Measurements from ENCODE around the gene POLR2M.

DNA sequence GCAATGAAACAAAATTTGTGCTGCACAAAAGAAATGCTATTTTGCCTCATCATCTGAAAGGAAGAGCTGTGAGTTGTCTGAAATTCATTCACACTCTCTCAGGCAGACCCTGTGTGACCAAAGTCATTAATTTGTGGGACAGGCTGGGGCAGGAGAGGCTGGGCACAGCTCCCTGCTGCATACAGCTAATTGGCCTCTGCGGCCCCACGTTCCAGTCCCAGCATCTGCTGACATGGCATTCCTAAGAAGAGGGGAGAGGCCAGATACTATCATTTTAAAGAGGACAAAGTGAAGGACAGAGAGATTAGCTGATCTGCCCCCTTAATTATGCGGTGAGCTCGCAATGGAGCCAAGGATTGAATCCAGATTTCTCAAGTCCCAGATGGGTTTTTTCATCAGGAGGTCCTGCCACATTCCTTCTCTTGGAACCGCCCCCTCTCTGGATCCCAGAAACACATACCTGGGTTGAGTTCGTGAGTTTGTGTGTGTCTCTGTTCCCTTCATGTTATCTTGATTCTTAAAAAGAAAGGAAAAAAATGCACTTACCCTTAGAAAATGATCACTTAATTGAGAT, 25.1 kb downstream of the POLR2M start:
- TF ChIP-seq, protein P1, sequence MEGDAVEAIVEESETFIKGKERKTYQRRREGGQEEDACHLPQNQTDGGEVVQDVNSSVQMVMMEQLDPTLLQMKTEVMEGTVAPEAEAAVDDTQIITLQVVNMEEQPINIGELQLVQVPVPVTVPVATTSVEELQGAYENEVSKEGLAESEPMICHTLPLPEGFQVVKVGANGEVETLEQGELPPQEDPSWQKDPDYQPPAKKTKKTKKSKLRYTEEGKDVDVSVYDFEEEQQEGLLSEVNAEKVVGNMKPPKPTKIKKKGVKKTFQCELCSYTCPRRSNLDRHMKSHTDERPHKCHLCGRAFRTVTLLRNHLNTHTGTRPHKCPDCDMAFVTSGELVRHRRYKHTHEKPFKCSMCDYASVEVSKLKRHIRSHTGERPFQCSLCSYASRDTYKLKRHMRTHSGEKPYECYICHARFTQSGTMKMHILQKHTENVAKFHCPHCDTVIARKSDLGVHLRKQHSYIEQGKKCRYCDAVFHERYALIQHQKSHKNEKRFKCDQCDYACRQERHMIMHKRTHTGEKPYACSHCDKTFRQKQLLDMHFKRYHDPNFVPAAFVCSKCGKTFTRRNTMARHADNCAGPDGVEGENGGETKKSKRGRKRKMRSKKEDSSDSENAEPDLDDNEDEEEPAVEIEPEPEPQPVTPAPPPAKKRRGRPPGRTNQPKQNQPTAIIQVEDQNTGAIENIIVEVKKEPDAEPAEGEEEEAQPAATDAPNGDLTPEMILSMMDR (IDR thresholded peaks at IDR 0.05; ENCODE audit: poor library complexity, severe bottlenecking) = no peak
- TF ChIP-seq POLR2AphosphoS5 (IDR thresholded peaks at IDR 0.05) (no peak), EZH2 (IDR thresholded peaks at IDR 0.05; ENCODE audit: borderline replicate concordance, insufficient read depth, low read length, poor library complexity, severe bottlenecking) (no peak), MXI1 (conservative IDR thresholded peaks at IDR 0.05; ENCODE audit: poor library complexity, severe bottlenecking) (no peak)
- TF ChIP-seq, protein P2, sequence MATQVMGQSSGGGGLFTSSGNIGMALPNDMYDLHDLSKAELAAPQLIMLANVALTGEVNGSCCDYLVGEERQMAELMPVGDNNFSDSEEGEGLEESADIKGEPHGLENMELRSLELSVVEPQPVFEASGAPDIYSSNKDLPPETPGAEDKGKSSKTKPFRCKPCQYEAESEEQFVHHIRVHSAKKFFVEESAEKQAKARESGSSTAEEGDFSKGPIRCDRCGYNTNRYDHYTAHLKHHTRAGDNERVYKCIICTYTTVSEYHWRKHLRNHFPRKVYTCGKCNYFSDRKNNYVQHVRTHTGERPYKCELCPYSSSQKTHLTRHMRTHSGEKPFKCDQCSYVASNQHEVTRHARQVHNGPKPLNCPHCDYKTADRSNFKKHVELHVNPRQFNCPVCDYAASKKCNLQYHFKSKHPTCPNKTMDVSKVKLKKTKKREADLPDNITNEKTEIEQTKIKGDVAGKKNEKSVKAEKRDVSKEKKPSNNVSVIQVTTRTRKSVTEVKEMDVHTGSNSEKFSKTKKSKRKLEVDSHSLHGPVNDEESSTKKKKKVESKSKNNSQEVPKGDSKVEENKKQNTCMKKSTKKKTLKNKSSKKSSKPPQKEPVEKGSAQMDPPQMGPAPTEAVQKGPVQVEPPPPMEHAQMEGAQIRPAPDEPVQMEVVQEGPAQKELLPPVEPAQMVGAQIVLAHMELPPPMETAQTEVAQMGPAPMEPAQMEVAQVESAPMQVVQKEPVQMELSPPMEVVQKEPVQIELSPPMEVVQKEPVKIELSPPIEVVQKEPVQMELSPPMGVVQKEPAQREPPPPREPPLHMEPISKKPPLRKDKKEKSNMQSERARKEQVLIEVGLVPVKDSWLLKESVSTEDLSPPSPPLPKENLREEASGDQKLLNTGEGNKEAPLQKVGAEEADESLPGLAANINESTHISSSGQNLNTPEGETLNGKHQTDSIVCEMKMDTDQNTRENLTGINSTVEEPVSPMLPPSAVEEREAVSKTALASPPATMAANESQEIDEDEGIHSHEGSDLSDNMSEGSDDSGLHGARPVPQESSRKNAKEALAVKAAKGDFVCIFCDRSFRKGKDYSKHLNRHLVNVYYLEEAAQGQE (IDR thresholded peaks at IDR 0.05; ENCODE audit: borderline replicate concordance) = no peak
